Stimulated activated CD4-positive, alpha-beta T cell treated with anti-CD3 and anti-CD28 coated beads, Interleukin-4, amount 100 ng/mL, for 1 hour (primary cell): ENCODE results near the gene CNTN1.

Experiments used
- DNase-seq: peaks from one replicate; pipeline ENCODE4 v3.0.0-alpha.2; 2020

CNTN1 gene

GRCh38 chr12:40864891-40865290 lies 172.7 kb downstream of the CNTN1 start:
- no peak for DNase-seq

GRCh38 chr12:40870981-40871380 lies 178.7 kb downstream of the CNTN1 start:
- no peak for DNase-seq

GRCh38 chr12:40874868-40875267 lies 182.6 kb downstream of the CNTN1 start:
- no peak for DNase-seq

GRCh38 chr12:40889329-40889728 lies 197.1 kb downstream of the CNTN1 start:
- DNase-seq = no peak

- DNase-seq = no peak
Observed at GRCh38 chr12:40892528-40892927, 200.3 kb downstream of the CNTN1 start.

- DNase-seq = no peak
Observed at GRCh38 chr12:40898505-40898904, 206.3 kb downstream of the CNTN1 start.

GRCh38 chr12:40903040-40903439 lies 210.8 kb downstream of the CNTN1 start:
- no peak for DNase-seq

- no peak for DNase-seq
Observed at GRCh38 chr12:40907115-40907527, 214.9 kb downstream of the CNTN1 start.

GRCh38 chr12:40911676-40912075 lies 219.4 kb downstream of the CNTN1 start:
- DNase-seq = no peak

- no peak for DNase-seq
Observed at GRCh38 chr12:40915172-40915571, 222.9 kb downstream of the CNTN1 start.

- DNase-seq = no peak
Observed at GRCh38 chr12:40917561-40917960, 225.3 kb downstream of the CNTN1 start.

GRCh38 chr12:40921563-40922163 lies 229.4 kb downstream of the CNTN1 start:
- DNase-seq = no peak

GRCh38 chr12:40937891-40938290 lies 245.7 kb downstream of the CNTN1 start:
- no peak for DNase-seq

- DNase-seq = no peak
Observed at GRCh38 chr12:40942326-40942725, 250.1 kb downstream of the CNTN1 start.

GRCh38 chr12:40945772-40946171 lies 253.5 kb downstream of the CNTN1 start:
- DNase-seq = no peak

GRCh38 chr12:40946612-40947194 lies 254.5 kb downstream of the CNTN1 start:
- DNase-seq = no peak

GRCh38 chr12:40947797-40948196 lies 255.6 kb downstream of the CNTN1 start:
- DNase-seq = no peak

GRCh38 chr12:40953076-40953475 lies 260.8 kb downstream of the CNTN1 start:
- DNase-seq = no peak

- DNase-seq = no peak
Observed at GRCh38 chr12:40957417-40957816, 265.2 kb downstream of the CNTN1 start.

- DNase-seq = no peak
Observed at GRCh38 chr12:40959041-40959440, 266.8 kb downstream of the CNTN1 start.

GRCh38 chr12:40963751-40964150 lies 271.5 kb downstream of the CNTN1 start:
- DNase-seq = no peak

- no peak for DNase-seq
Observed at GRCh38 chr12:40969796-40970195, 277.6 kb downstream of the CNTN1 start.

- no peak for DNase-seq
Observed at GRCh38 chr12:40970320-40970907, 278.2 kb downstream of the CNTN1 start.

GRCh38 chr12:40971911-40972310 lies 279.7 kb downstream of the CNTN1 start:
- no peak for DNase-seq

- no peak for DNase-seq
Observed at GRCh38 chr12:40976546-40976945, 284.3 kb downstream of the CNTN1 start.
